ENCODE measurements around the gene STARD5.

DNA sequence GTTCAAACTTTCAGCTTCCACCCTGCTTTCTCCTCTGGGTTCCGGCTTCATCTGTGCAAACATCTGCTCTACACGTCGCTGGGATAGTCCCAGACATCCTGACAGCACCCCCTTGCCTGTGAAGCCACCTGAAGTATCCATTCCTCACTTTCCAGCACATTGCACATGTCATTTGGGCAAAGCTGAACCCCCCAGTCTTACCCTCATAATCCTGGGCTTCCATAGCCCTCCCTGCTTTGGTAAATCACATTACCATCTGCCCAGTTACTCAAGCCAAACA, 42.5 kb downstream of the STARD5 start:
- TF ChIP-seq, protein P1, sequence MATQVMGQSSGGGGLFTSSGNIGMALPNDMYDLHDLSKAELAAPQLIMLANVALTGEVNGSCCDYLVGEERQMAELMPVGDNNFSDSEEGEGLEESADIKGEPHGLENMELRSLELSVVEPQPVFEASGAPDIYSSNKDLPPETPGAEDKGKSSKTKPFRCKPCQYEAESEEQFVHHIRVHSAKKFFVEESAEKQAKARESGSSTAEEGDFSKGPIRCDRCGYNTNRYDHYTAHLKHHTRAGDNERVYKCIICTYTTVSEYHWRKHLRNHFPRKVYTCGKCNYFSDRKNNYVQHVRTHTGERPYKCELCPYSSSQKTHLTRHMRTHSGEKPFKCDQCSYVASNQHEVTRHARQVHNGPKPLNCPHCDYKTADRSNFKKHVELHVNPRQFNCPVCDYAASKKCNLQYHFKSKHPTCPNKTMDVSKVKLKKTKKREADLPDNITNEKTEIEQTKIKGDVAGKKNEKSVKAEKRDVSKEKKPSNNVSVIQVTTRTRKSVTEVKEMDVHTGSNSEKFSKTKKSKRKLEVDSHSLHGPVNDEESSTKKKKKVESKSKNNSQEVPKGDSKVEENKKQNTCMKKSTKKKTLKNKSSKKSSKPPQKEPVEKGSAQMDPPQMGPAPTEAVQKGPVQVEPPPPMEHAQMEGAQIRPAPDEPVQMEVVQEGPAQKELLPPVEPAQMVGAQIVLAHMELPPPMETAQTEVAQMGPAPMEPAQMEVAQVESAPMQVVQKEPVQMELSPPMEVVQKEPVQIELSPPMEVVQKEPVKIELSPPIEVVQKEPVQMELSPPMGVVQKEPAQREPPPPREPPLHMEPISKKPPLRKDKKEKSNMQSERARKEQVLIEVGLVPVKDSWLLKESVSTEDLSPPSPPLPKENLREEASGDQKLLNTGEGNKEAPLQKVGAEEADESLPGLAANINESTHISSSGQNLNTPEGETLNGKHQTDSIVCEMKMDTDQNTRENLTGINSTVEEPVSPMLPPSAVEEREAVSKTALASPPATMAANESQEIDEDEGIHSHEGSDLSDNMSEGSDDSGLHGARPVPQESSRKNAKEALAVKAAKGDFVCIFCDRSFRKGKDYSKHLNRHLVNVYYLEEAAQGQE (IDR thresholded peaks at IDR 0.05; ENCODE audit: unreplicated experiment), result no peak
- TF ChIP-seq JUNB (IDR thresholded peaks at IDR 0.05; ENCODE audit: unreplicated experiment) (no peak), EZH2 (IDR thresholded peaks at IDR 0.05; ENCODE audit: low read depth, unreplicated experiment) (no peak), POLR2AphosphoS5 (IDR thresholded peaks at IDR 0.05; ENCODE audit: low read depth) (no peak), ZNF331 (CRISPR knock-in tag; IDR thresholded peaks at IDR 0.05; ENCODE audit: low read depth) (no peak), CREB1 (CRISPR knock-in tag; IDR thresholded peaks at IDR 0.05; ENCODE audit: low read depth) (no peak), ZNF114 (CRISPR knock-in tag; IDR thresholded peaks at IDR 0.05) (no peak), NANOG (IDR thresholded peaks at IDR 0.05; ENCODE audit: borderline replicate concordance) (no peak), EZH2phosphoT487 (IDR thresholded peaks at IDR 0.05; ENCODE audit: unreplicated experiment) (no peak), STAT1 (IDR thresholded peaks at IDR 0.05; ENCODE audit: unreplicated experiment) (no peak)
- TF ChIP-seq, protein P2, sequence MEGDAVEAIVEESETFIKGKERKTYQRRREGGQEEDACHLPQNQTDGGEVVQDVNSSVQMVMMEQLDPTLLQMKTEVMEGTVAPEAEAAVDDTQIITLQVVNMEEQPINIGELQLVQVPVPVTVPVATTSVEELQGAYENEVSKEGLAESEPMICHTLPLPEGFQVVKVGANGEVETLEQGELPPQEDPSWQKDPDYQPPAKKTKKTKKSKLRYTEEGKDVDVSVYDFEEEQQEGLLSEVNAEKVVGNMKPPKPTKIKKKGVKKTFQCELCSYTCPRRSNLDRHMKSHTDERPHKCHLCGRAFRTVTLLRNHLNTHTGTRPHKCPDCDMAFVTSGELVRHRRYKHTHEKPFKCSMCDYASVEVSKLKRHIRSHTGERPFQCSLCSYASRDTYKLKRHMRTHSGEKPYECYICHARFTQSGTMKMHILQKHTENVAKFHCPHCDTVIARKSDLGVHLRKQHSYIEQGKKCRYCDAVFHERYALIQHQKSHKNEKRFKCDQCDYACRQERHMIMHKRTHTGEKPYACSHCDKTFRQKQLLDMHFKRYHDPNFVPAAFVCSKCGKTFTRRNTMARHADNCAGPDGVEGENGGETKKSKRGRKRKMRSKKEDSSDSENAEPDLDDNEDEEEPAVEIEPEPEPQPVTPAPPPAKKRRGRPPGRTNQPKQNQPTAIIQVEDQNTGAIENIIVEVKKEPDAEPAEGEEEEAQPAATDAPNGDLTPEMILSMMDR (conservative IDR thresholded peaks at IDR 0.05; ENCODE audit: low read depth in 2 of 2), result no peak
- TF ChIP-seq, protein P3, sequence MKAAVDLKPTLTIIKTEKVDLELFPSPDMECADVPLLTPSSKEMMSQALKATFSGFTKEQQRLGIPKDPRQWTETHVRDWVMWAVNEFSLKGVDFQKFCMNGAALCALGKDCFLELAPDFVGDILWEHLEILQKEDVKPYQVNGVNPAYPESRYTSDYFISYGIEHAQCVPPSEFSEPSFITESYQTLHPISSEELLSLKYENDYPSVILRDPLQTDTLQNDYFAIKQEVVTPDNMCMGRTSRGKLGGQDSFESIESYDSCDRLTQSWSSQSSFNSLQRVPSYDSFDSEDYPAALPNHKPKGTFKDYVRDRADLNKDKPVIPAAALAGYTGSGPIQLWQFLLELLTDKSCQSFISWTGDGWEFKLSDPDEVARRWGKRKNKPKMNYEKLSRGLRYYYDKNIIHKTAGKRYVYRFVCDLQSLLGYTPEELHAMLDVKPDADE (IDR thresholded peaks at IDR 0.05), result no peak
- TF ChIP-seq, protein P4, sequence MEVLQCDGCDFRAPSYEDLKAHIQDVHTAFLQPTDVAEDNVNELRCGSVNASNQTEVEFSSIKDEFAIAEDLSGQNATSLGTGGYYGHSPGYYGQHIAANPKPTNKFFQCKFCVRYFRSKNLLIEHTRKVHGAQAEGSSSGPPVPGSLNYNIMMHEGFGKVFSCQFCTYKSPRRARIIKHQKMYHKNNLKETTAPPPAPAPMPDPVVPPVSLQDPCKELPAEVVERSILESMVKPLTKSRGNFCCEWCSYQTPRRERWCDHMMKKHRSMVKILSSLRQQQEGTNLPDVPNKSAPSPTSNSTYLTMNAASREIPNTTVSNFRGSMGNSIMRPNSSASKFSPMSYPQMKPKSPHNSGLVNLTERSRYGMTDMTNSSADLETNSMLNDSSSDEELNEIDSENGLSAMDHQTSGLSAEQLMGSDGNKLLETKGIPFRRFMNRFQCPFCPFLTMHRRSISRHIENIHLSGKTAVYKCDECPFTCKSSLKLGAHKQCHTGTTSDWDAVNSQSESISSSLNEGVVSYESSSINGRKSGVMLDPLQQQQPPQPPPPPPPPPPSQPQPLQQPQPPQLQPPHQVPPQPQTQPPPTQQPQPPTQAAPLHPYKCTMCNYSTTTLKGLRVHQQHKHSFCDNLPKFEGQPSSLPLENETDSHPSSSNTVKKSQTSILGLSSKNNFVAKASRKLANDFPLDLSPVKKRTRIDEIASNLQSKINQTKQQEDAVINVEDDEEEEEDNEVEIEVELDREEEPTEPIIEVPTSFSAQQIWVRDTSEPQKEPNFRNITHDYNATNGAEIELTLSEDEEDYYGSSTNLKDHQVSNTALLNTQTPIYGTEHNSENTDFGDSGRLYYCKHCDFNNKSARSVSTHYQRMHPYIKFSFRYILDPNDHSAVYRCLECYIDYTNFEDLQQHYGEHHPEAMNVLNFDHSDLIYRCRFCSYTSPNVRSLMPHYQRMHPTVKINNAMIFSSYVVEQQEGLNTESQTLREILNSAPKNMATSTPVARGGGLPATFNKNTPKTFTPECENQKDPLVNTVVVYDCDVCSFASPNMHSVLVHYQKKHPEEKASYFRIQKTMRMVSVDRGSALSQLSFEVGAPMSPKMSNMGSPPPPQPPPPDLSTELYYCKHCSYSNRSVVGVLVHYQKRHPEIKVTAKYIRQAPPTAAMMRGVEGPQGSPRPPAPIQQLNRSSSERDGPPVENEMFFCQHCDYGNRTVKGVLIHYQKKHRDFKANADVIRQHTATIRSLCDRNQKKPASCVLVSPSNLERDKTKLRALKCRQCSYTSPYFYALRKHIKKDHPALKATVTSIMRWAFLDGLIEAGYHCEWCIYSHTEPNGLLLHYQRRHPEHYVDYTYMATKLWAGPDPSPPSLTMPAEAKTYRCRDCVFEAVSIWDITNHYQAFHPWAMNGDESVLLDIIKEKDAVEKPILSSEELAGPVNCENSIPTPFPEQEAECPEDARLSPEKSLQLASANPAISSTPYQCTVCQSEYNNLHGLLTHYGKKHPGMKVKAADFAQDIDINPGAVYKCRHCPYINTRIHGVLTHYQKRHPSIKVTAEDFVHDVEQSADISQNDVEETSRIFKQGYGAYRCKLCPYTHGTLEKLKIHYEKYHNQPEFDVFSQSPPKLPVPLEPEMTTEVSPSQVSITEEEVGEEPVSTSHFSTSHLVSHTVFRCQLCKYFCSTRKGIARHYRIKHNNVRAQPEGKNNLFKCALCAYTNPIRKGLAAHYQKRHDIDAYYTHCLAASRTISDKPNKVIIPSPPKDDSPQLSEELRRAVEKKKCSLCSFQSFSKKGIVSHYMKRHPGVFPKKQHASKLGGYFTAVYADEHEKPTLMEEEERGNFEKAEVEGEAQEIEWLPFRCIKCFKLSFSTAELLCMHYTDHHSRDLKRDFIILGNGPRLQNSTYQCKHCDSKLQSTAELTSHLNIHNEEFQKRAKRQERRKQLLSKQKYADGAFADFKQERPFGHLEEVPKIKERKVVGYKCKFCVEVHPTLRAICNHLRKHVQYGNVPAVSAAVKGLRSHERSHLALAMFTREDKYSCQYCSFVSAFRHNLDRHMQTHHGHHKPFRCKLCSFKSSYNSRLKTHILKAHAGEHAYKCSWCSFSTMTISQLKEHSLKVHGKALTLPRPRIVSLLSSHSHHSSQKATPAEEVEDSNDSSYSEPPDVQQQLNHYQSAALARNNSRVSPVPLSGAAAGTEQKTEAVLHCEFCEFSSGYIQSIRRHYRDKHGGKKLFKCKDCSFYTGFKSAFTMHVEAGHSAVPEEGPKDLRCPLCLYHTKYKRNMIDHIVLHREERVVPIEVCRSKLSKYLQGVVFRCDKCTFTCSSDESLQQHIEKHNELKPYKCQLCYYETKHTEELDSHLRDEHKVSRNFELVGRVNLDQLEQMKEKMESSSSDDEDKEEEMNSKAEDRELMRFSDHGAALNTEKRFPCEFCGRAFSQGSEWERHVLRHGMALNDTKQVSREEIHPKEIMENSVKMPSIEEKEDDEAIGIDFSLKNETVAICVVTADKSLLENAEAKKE (CRISPR knock-in tag; IDR thresholded peaks at IDR 0.05), result no peak

Measured in GM23338 (cell line).